ENCODE data around the gene TUBA4A. TPM values are rescaled to one million over a fixed set of nuclear protein-coding genes. Genes with fewer than 3 reads are reported as not detected.
"Not testable (repeated sequence)": the region's sequence is repeated elsewhere in the genome, so short reads cannot be mapped to it uniquely, and the experiment has no call there.

TUBA4A gene
- total RNA-seq, 6 experiments from 2014 or later, result 14.9 to 114 (median 35.6) TPM

DNA sequence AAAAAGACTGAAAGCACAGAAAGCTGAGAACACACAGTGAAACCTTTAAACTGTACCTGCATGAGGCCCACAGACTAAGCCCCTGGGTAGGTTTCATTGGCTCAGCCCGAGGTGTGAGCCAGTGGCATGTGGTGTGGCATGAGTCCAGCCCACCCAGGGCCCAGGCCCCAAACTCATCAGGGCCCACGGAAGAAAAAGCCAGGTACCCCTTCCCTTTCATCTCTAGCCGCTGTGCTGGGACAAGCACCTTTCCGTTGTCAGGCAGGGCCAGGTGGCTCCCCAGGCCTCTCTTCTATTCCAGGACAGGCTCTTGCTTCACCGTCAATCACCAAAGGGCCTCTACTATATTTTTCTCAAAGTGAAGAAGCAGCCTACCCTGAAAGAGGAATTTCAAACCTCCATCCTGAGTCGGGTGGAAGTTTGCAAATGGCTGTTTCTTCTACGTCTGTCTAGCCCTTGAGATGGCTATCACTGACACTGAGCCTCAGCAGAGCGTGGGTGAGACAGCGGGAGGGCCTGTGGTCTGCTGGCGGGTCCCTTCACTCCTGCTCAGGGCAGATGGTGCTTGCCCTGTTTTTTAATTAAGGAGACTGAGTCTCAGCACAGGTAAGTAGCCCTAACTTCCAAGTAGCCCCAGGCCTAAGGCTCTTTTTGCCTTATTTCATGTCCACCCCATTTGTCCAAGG is 34.0 kb upstream of the TUBA4A start:
- no peak for TF ChIP-seq POLR2A (IDR thresholded peaks at IDR 0.05)
- TF ChIP-seq, protein P1, sequence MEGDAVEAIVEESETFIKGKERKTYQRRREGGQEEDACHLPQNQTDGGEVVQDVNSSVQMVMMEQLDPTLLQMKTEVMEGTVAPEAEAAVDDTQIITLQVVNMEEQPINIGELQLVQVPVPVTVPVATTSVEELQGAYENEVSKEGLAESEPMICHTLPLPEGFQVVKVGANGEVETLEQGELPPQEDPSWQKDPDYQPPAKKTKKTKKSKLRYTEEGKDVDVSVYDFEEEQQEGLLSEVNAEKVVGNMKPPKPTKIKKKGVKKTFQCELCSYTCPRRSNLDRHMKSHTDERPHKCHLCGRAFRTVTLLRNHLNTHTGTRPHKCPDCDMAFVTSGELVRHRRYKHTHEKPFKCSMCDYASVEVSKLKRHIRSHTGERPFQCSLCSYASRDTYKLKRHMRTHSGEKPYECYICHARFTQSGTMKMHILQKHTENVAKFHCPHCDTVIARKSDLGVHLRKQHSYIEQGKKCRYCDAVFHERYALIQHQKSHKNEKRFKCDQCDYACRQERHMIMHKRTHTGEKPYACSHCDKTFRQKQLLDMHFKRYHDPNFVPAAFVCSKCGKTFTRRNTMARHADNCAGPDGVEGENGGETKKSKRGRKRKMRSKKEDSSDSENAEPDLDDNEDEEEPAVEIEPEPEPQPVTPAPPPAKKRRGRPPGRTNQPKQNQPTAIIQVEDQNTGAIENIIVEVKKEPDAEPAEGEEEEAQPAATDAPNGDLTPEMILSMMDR (IDR thresholded peaks at IDR 0.05), result no peak
- H3K27me3 ChIP-seq, result no peaks in the 10 kb centered on the region
- H3K27ac ChIP-seq, result no peak overlapping the region
- H3K4me3 ChIP-seq, result no peak overlapping the region
- WGBS (ENCODE audit: insufficient coverage, low coverage, low lambda C conversion rate, missing lambda C conversion rate), result 87% methylated on average over 3 of the region's 10 CpGs
- no peak for ATAC-seq
- H3K9me3 ChIP-seq, result no peaks in the 10 kb centered on the region
- peaks cover 0 to 28% (median 9%) of the 10 kb centered on the region in 4 donors for H3K36me3 ChIP-seq
- DNase-seq, result no peak
- no peaks in the 10 kb centered on the region for H3K4me1 ChIP-seq
- intact Hi-C loops (cut with DNase I), result no loop called here

DNA sequence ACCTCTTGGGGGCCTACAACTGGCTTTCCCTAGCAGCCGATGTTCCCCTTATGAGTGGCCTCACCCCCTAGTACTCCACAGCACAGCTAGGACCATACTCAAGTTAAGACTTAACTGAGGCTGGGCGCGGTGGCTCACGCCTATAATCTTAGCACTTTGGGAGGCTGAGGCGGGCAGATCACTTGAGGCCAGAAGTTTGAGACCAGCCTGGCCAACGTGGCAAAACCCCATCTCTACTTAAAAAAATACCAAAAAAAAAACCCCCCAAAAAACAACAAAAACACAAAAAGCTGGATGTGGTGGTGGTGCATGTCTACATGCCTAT is 33.4 kb upstream of the TUBA4A start:
- intact Hi-C loops (cut with DNase I); DNase-seq: not testable (repeated sequence)
- 63% methylated on average over 2 of the region's 6 CpGs for WGBS (ENCODE audit: insufficient coverage, low coverage, low lambda C conversion rate, missing lambda C conversion rate)

DNA sequence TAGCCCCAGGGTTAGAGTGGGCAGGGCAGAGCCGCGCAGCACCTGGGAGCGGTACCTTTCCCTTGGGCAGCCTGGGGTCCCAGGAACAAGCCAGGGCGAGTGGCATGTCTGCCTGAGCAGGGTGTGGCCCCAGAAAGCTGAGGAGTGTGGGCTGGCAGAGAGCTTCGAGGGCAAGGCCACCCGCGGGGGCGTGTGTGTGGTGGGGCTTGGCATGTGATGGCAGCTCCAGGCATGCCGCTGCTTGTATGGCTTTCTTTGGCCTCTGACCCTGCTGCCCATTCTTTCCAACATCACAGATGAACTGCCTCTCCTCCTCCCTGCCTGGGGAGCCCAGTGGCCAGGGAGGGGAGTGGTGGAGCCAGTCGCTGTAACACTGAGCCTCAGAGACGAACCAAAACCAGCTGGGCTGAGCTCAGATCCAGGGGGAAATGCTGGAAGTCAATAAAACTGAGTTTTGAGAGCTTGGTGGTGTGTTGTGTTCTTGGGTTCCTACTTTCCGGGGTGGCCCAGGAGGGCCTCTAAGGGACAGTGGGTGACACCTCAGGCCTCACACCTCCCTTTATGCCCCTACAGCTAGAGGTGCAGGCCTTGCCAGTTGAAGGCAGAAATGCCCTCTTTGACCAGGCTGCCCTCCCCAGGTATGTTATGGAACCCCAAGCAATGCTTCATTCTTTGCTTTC is 32.9 kb upstream of the TUBA4A start:
- no peaks in the 10 kb centered on the region for H3K27me3 ChIP-seq
- no peaks in the 10 kb centered on the region for H3K4me1 ChIP-seq
- no CpG with 5 or more reads among the region's 12 CpGs for WGBS (ENCODE audit: insufficient coverage, low coverage, low lambda C conversion rate, missing lambda C conversion rate)
- H3K9me3 ChIP-seq, result no peaks in the 10 kb centered on the region
- DNase-seq (no peak), ATAC-seq (no peak)
- peaks cover 0 to 40% (median 10%) of the 10 kb centered on the region in 4 donors for H3K36me3 ChIP-seq
- intact Hi-C loops (cut with DNase I), result no loop called here
- no peak overlapping the region for H3K27ac ChIP-seq
- TF ChIP-seq, protein P1 (IDR thresholded peaks at IDR 0.05), result no peak
- no peak for TF ChIP-seq POLR2A (IDR thresholded peaks at IDR 0.05)
- no peak overlapping the region for H3K4me3 ChIP-seq

More for the DNA sequence above, 33.4 kb upstream of the TUBA4A start:
- not testable (repeated sequence) for H3K4me1 ChIP-seq, H3K9me3 ChIP-seq, ATAC-seq, H3K4me3 ChIP-seq, H3K27ac ChIP-seq, H3K27me3 ChIP-seq
- H3K36me3 ChIP-seq, result peaks cover 0 to 35% (median 10%) of the 10 kb centered on the region in 4 donors

DNA sequence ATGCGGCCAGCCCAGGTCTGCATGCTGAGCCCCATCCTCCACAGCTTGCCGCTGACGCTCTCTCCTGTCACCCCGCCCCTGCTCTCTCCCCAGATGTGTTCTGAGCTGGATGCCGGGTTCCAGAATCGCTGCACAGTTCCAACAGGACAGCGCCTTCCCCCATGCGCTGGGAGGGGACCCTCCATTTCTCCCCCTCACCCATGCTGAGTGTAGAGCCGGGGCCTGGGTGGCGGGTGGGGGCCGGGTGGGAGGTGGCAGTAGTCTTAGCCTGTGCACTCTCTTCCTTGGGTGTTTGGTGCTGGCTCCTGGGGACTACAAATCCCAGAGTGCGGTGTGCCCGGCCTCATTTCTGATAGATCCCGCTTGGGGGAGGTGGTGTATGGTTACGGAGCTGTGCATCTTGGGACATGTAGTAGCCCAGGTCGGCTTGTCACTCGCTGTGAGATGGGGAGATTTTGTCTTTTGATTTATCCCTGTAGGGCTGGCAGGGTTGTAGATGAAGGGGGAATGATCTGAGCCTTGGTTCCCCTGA is 32.2 kb upstream of the TUBA4A start:
- 83% methylated on average over 8 of the region's 17 CpGs for WGBS (ENCODE audit: insufficient coverage, low coverage, low lambda C conversion rate, missing lambda C conversion rate)
- H3K4me3 ChIP-seq, result no peak overlapping the region
- TF ChIP-seq POLR2A (IDR thresholded peaks at IDR 0.05), result no peak
- no peaks in the 10 kb centered on the region for H3K27me3 ChIP-seq
- DNase-seq (no peak), ATAC-seq (no peak)
- H3K9me3 ChIP-seq, result no peaks in the 10 kb centered on the region
- H3K4me1 ChIP-seq, result no peaks in the 10 kb centered on the region
- H3K27ac ChIP-seq, result no peak overlapping the region
- intact Hi-C loops (cut with DNase I), result no loop called here
- peaks cover 0 to 46% (median 10%) of the 10 kb centered on the region in 4 donors for H3K36me3 ChIP-seq

DNA sequence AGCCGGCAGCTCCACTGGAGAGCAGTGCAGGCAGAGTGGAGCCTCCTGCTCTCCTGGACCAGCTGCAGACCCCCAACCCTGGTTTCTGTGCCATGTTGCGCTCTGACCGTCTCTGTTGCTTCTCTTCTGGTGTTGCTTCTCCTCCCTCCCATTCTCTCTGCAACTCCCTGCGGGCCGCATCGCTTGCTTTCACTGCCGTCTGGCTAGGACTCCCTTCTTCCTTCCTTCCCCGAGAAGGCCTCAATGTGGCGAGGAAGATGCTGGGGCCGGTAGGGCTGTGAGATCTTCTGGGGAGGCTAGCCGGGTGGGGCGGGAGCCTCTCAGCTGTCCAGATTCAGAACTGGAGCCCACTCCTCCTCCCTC is 31.6 kb upstream of the TUBA4A start:
- no peak for ATAC-seq
- Histone ChIP-seq H3K27ac (no peak overlapping the region), H3K4me3 (no peak overlapping the region), H3K9me3 (no peaks in the 10 kb centered on the region), H3K4me1 (peaks cover 0 to under 1% (median 0%) of the 10 kb centered on the region in 4 donors), H3K36me3 (peaks cover 0 to 48% (median 10%) of the 10 kb centered on the region in 4 donors), H3K27me3 (no peaks in the 10 kb centered on the region)
- TF ChIP-seq, protein P1 (IDR thresholded peaks at IDR 0.05), result no peak
- TF ChIP-seq POLR2A (IDR thresholded peaks at IDR 0.05), result no peak
- intact Hi-C loops (cut with DNase I), result no loop called here
- 93% methylated on average over 6 of the region's 12 CpGs for whole genome bisulfite sequencing (ENCODE audit: insufficient coverage, low coverage, low lambda C conversion rate, missing lambda C conversion rate)
- DNase-seq, result no peak
